GM19025 (cell line): ENCODE data around the gene CCL1.
A peak's percentile ranks its signal among the peaks of the same experiment; 100 is the strongest.

ENCODE experiments used
- ATAC-seq: cut with Tn5 transposase; IDR thresholded peaks from one replicate; pipeline ENCODE4 v1.9.1; 2021; ENCODE audit warnings: mild to moderate bottlenecking, low read depth, moderate library complexity; ENCODE audit not compliant: unreplicated experiment

The CCL1 gene

DNA sequence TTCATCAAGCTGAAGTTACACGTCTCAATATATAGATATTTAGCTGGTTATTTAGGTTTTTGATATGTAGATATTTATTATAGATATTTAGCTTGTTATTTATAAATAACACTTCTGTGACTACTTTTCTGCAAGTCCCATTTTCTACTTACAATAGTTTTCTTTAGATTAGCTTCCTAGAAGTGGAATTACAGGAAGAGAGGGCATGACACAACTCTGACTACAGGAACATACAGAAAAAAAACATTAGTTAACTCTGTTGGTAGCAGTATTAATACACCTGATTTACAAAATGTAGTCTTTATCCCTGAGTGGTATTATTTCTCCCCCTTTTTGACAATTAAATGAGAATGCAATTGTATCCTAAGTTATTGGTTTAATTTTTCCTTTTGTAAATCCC lies 21.2 kb upstream of the CCL1 start:
- ATAC-seq = no peak

GRCh38 chr17:34383216-34383615 lies 20.2 kb upstream of the CCL1 start:
- ATAC-seq = no peak

DNA sequence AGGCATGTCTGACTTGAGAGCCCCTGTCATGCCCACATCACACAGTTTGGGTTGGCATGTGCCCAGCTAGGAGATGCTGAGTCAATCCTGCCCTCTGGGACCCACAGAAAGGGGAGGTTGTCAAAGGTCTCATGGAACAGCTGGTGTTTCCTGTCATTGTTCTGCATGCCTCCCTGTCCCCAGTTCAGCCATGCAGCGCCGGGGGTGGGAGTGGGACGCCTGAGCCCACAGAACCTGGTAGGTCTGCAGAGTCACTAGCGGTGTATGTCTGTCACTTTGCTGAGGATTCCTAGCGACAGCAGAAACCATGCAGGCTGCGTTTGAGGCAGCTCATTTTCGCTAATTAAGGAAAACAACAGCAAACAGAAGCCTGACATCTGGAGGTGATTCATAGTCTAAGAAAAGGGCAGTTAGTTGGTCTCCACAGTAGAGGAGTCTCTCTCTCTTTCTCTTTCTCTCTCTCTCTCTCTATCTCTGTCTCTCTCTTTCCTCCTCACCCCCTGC lies 19.6 kb upstream of the CCL1 start:
- ATAC-seq = peak; percentile 37

DNA sequence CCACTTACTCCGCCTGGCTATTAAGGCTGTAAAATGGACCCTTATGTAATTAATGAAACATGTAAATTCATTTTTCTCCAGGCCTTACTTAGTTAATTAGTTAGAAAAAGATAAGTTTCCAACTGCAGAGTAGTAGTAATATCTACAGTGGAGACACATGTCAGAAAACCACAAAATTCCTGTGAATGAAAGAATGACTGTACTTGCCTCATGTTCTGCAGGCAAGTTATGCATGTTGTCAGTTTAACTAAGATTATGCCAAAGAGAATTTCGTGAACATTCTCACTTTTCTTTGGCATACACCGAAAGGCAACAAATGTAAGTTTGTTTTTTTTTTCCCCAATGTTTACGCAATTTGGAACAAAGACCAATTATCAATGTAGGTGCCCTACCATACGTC lies 16.8 kb upstream of the CCL1 start:
- no peak for ATAC-seq

DNA sequence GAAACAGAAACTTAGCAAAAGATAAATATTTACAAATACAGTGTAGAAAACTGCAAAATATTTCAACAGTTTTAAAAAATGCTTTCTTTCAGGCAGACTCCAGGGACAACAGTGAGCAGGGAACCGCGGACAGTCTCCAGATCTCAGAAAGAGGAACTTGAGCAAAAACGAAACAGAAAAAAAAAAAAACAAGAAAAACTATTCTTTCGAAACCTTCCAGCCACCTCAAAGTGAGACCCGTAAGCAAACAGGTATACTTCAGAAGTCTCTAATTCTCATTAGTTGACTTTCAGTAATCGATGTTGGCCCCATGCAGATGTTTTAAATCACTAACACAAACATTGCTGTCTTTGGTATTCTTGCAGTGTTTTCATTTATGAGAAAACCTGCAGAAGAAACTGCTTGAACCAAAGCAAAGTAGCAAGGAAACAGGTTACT lies 15.7 kb upstream of the CCL1 start:
- peak; percentile 67 for ATAC-seq

DNA sequence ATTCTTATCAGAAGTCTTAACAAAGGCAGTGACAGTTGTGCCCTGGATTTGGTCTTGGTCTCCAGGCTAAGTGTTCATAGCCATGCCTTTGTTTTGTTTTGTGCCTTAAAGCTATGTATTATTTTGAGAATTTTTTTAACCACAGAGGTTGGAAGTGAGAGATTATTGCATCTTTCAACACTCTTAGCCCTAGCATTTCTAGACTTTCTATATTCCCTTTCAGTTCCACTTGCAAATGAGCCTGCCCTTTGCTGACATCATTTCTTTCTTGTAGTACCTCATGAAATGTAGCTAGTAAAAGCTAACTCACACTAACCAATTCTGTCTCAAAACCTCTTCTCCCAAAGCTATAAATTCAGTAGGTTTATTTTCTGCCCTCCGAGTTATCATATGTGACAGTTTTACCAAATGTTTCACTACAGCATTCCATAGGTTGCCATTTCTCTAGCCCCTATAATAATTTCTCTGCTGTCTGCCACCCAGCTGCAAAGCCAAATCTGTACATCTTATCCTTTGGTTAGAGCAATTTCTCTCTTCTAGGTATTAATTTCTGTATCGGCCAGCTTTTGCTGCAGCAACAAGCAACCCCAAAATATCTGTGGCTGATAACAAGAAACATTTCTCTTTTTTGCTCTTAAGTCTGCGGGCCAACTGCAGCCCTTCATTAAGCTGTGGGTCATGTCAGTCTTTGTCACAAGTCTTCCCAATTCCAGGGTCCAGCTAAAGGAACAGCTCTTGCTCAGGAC lies 14.2 kb upstream of the CCL1 start:
- no peak for ATAC-seq

GRCh38 chr17:34375426-34375997 lies 12.5 kb upstream of the CCL1 start:
- no peak for ATAC-seq

GRCh38 chr17:34374457-34374856 lies 11.4 kb upstream of the CCL1 start:
- no peak for ATAC-seq

DNA sequence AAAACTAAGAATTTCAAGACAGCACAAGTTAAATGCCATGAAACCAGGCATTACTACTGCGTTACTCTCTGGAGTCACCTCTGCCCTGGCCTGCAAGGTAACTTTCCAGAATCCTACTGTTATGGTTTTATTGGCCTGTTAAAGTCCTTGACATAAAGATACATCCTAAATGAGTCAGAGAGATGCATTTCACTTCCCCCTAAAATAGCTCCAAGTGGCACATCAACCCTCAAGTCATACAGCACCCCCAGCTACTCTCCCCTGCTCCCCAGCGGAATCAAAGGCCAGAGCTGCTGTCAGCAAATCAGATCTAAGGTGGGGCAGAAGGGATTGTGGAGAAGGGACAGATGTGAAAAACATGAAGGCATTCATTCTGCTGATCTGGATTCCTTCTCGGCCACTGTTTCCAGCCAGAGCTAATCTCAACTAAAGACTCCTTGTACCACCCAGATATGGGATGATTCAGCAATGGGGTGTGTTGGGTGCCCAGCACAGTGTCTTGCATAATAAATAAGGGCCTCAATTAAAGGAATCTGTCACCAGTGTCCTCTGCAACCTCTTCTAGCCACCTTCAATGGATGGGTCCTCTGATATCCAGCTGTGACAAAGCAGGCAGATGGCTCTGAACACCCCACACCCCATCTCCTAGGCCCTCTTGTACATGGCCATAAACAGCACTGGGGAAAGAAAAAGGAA lies 8.5 kb upstream of the CCL1 start:
- no peak for ATAC-seq

GRCh38 chr17:34370997-34371395 lies 8.0 kb upstream of the CCL1 start:
- ATAC-seq = no peak

DNA sequence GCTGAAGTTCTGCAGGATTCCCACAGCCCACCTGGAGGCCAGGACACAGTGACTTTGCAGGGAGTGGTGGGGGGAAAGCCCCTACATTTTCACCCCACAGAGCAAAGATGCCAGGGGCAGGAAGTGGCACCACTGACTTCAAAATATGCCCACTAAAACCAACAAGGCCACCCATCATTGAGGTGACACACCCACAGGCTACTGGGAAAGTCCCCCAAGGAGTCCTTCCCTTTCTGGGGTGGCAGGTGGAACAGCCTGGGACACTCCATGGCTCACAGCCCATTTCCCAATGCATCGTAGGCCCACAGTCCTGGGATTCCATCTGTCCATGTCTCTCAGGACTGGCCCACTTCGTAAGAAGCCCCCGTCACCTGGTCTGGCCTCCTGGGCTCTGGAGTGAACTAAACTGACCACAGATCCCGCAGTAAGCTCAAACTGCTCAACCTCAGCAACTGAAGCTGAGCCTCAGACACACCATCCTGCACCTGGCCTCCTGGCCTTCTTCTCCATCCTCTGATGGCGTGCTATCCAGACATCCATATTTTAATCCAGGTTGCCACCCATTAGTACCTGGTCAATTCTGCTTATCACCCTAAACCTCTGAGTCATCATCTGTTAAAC lies 7.5 kb upstream of the CCL1 start:
- ATAC-seq = no peak

DNA sequence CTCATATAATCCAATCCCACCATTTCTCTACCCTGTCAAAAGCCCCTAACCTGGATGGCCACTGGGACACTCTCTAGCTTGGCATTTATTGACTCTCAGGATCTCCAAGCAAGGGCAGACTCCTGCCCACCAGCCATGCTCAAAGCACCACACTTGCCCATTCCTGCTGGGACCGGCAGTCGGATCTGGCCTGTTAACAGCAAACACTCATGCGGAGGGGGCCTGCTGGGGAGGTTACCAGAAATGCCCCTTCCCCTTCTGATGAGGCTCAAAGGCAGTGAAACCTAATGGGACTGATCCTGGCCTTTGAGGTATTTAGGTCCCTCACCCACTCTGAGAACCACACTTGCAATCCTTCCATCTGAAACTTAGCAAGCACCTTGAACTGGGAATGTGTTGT lies 6.5 kb upstream of the CCL1 start:
- no peak for ATAC-seq

DNA sequence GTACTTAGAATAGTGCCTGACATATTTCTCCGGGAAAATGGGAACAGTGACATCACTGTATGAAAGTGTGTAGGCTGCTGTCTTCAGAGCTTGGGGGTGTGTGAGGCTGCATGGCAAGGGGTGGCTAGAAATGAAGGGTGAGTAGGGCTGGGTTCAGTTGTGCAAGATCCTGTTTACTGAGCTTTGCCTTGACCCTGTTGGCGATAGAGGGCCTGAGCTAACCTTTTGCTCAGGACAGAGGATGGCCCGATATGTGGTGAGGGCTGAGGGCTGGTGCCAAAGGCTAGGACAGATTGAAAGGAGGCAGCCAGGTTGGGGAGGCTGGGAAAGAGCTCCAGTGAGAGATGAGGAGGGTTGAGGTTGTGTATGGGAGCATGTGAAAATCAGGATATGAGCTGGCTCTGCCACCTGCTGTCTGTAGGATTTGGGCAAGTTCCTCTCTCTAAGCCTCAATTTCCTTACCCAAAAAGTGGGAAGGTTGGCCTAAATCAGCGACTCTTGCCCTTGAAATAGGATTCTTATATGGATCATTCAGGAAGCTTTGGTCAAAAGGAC lies 6.0 kb upstream of the CCL1 start:
- ATAC-seq = no peak

DNA sequence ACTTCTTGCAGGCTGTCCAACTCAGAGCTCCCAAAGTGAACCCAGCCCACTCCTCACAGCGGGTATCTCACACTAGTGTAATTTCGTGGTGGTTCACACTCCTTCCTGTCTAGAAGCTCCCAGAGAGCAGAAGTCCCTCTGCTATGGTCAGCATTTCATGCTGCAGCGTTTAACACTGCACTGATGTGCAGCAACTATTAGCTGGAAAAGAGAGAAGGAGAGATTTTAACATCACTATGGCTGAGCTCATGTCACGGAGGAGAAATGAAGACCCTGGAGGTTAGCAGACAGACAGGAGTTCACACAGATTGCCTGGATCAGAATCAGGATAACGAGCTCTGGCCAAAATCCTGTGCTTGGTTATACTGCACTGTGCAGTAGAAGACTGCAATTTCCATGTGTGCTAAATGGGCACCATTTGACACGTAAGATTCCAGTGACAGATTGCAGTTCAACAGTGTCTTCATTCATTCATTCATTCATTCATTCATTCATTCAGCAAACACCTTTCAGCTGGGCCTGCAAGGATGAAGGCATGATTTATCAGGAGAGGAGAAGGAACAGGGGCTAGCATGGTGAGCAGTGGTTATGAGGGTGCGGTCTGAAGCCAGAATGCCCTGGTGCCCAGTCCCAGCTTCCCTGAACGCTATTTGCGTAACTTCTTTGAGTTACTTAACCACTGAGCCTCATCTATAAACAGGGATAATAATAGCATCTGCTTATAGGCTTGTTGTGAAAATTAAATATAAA lies 5.3 kb upstream of the CCL1 start:
- no peak for ATAC-seq

GRCh38 chr17:34367486-34368195 lies 4.6 kb upstream of the CCL1 start:
- ATAC-seq = no peak

DNA sequence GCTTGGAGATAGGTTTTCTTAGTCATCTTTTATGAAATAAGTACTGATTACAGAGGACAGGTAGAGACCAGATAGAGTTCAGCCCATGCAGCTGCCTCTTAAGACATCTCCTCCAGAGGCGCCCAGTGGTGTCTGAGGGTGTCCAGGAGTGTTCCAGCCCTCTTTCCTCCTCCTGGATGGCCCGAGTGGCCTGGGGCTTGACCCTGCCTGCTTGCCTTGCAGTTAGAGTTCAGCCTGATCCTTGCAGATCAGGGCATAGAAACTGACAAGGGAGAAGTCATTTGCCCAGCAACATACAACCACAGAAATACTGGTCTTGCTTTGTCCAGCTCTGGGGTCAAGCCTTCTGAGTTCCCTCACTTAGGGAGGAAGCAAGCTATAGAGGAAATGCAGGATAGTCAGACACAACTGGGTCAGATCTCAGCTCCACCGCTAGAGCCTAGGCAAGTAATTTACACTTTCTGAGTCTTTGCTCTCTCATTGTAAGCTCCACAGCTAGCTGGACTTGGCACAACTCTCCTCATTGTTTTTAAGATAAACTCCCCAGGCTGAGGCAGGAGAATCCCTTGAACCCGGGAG lies 3.6 kb upstream of the CCL1 start:
- ATAC-seq = no peak

DNA sequence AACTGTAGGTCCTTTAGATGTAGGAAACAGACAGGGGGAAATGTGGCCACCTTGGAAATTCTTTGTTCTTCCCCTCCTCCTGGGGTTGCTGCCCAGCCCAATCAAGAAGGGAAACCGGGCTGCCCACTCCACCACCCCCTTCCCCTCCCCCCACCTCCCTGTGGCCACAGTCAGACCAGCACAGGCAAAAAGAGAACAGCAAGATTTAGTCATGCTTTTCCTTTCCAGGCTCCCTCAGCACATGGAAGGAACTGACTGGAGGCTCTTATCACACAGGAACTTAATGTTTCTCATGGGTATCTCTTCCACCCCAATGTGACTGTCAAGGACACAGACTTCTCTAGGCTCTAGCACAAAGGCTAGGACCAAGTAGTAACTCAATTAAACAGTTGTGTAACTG lies 3.0 kb upstream of the CCL1 start:
- no peak for ATAC-seq

DNA sequence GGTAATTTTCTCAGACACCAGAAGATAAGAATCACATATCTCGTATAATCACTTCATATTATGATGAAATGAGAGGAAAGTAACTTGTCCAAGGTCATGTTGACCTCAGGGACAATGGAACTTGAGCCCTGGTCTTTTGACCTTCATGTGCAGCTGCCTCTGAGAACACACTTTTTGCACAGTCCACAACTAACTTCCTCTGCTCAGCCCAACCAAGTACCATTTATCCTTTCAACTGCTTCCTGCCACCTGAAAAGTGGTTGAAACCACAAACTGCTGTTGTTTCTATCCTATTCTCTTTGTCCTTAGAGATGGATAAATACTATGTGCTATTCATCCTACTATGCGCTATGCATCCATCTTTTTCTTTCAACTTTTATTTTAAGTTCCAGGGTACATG lies 2.3 kb upstream of the CCL1 start:
- no peak for ATAC-seq

- no peak for ATAC-seq
These were observed 1.7 kb upstream of the CCL1 start for GRCh38 chr17:34364751-34365150.
